HFFc6 (cell line): ENCODE data around the gene FAHD1. TPM values are rescaled to one million over a fixed set of nuclear protein-coding genes. Genes with fewer than 3 reads are reported as not detected.

Source experiments
- DNase-seq: peaks from one replicate; pipeline ENCODE4 v3.0.0-alpha.2; 2018
- H3K27ac Mint-ChIP-seq: 2 replicates; pipeline ENCODE4 v1.8.0; 2020; ENCODE audit warnings: mild to moderate bottlenecking, mixed read lengths
- H3K27me3 Mint-ChIP-seq: 2 replicates; pipeline ENCODE4 v1.8.0; 2021; ENCODE audit warnings: mild to moderate bottlenecking, moderate library complexity, mixed read lengths; ENCODE audit not compliant: insufficient read depth
- H3K36me3 Mint-ChIP-seq: 2 replicates; pipeline ENCODE4 v1.8.0; 2021; ENCODE audit warnings: low read depth, mixed read lengths
- H3K4me1 Mint-ChIP-seq: 2 replicates; pipeline ENCODE4 v1.8.0; 2020; ENCODE audit warnings: low read depth, mixed read lengths
- H3K4me3 Mint-ChIP-seq: 2 replicates; pipeline ENCODE4 v1.8.0; 2020; ENCODE audit warnings: mild to moderate bottlenecking, moderate library complexity, mixed read lengths
- H3K9me3 Mint-ChIP-seq: 2 replicates; pipeline ENCODE4 v1.8.0; 2020; ENCODE audit warnings: mild to moderate bottlenecking, mixed read lengths
- CTCF ChIP-seq: fragments of 200-600 bp; sonication (generic); IDR thresholded peaks from 2 replicates; pipeline ENCODE4 v1.5.0; 2021; ENCODE audit warnings: antibody characterized with exemption, mild to moderate bottlenecking
- total RNA-seq, 6 experiments: library from RNA; stranded (reverse); fragmentation: NEBNext Ultra II Directional; extraction: Animal tissue kit (Norgen Biotek cat#: 25700); gene quantifications; 2 replicates in 1 of 6; 3 replicates in 5 of 6; pipeline ENCODE4 v1.2.3, GENCODE V29; 2021

Gene FAHD1
- total RNA-seq, 6 experiments from 2014 or later: 29.4 to 40.7 (median 31.2) TPM

- Mint-ChIP-seq H3K27me3 (peaks cover 15% of the 10 kb centered on the region), H3K36me3 (peaks cover 4% of the 10 kb centered on the region; the same call in 1 of the 2 replicates), H3K4me3 (no peak overlapping the region), H3K27ac (no peak overlapping the region), H3K9me3 (no peaks in the 10 kb centered on the region), H3K4me1 (peaks cover 22% of the 10 kb centered on the region)
- DNase-seq: no peak
- no peak for TF ChIP-seq CTCF
Measured at GRCh38 chr16:1784977-1785845, 41.8 kb upstream of the FAHD1 start.

DNA sequence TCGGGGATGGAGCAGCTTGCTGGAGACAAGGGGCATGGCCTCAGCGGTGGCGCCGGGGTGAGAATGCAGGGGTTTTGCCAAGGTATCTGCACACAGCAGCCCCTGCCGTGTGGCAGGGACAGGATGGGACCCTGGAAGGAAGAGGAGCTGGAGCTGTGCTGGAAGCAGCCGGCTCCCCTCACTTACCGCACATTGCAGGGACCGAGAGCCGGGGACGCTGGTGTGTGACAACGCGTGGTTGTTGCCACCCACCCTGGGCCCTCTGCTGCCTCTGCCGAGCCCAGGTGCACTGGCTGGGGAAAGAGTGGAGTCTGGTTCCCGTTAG lies 41.2 kb upstream of the FAHD1 start:
- Mint-ChIP-seq H3K4me3 (no peak overlapping the region), H3K27me3 (peaks cover 15% of the 10 kb centered on the region), H3K9me3 (no peaks in the 10 kb centered on the region), H3K27ac (no peak overlapping the region), H3K36me3 (peaks cover 4% of the 10 kb centered on the region; the same call in 1 of the 2 replicates), H3K4me1 (peaks cover 16% of the 10 kb centered on the region)
- TF ChIP-seq CTCF: no peak
- DNase-seq: no peak

- DNase-seq: no peak
- H3K27ac Mint-ChIP-seq: no peak overlapping the region
- H3K9me3 Mint-ChIP-seq: no peaks in the 10 kb centered on the region
- H3K4me1 Mint-ChIP-seq: peaks cover 10% of the 10 kb centered on the region
- peaks cover 10% of the 10 kb centered on the region for H3K27me3 Mint-ChIP-seq
- peak; percentile 33; the same call in 1 of the 2 replicates for TF ChIP-seq CTCF
- H3K4me3 Mint-ChIP-seq: no peak overlapping the region
- peaks cover 4% of the 10 kb centered on the region; the same call in 1 of the 2 replicates for H3K36me3 Mint-ChIP-seq
Measured at GRCh38 chr16:1786242-1787055, 40.6 kb upstream of the FAHD1 start.

GRCh38 chr16:1787056-1787321 lies 40.0 kb upstream of the FAHD1 start:
- TF ChIP-seq CTCF: no peak
- peaks cover 6% of the 10 kb centered on the region for H3K27me3 Mint-ChIP-seq
- H3K36me3 Mint-ChIP-seq: peaks cover 4% of the 10 kb centered on the region; the same call in 1 of the 2 replicates
- DNase-seq: no peak
- H3K9me3 Mint-ChIP-seq: no peaks in the 10 kb centered on the region
- no peak overlapping the region for H3K4me3 Mint-ChIP-seq
- H3K4me1 Mint-ChIP-seq: peaks cover 5% of the 10 kb centered on the region; the same call in 1 of the 2 replicates
- no peak overlapping the region for H3K27ac Mint-ChIP-seq

DNA sequence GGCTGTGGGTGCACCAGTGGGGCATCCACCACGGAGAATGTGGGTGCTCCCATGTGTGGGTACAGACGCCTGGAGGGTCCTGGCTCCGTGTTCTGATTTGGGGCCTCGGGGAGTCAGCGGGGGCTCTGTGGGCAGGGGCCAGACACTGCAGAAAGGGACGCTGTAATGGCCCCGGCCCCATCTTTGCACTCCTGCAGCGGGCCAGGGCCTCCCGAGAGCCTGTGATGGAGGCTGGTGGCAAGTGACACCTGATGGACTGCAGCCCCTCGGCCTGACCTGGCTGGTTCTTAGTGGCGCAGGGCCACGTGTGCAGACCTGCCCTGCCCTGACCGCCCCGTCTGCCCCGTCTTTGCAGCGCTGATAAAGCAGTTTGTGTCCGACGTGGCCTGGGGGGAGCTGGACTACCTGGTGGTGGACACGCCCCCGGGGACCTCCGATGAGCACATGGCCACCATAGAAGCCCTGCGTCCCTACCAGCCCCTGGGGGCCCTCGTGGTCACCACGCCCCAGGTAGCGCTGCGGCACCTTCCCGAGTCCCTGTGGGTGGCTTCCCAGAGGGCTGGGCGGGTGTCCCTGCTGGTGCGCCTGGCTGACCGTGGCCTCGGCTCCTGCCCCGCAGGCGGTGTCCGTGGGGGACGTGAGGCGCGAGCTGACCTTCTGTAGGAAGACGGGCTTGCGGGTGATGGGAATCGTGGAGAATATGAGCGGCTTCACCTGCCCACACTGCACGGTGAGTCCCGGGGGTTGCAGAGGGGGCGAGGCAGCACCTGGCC lies 39.5 kb upstream of the FAHD1 start:
- Mint-ChIP-seq H3K9me3 (no peaks in the 10 kb centered on the region), H3K36me3 (peaks cover 4% of the 10 kb centered on the region; the same call in 1 of the 2 replicates), H3K4me1 (peaks cover 5% of the 10 kb centered on the region; the same call in 1 of the 2 replicates), H3K27me3 (peaks cover 4% of the 10 kb centered on the region), H3K27ac (no peak overlapping the region), H3K4me3 (no peak overlapping the region)
- TF ChIP-seq CTCF: no peak
- no peak for DNase-seq
